ENCODE data around the gene HLCS.

Gene HLCS

GRCh38 chr21:36735724-36736320, 230.6 kb downstream of the HLCS start:
- DNase-seq = no peak

- DNase-seq = no peak
These were observed 231.3 kb downstream of the HLCS start for GRCh38 chr21:36735201-36735515.

- DNase-seq = no peak
These were observed 231.9 kb downstream of the HLCS start for GRCh38 chr21:36734367-36735200.

- DNase-seq = no peak
These were observed 232.6 kb downstream of the HLCS start for GRCh38 chr21:36733857-36734256.

- no peak for DNase-seq
These were observed 233.7 kb downstream of the HLCS start for GRCh38 chr21:36732761-36733160.

- DNase-seq = no peak
These were observed 234.3 kb downstream of the HLCS start for GRCh38 chr21:36732217-36732616.

- no peak for DNase-seq
These were observed 235.9 kb downstream of the HLCS start for GRCh38 chr21:36730291-36731281.

- no peak for DNase-seq
These were observed 237.0 kb downstream of the HLCS start for GRCh38 chr21:36729310-36729970.

GRCh38 chr21:36728371-36729111, 237.9 kb downstream of the HLCS start:
- no peak for DNase-seq

- no peak for DNase-seq
These were observed 238.6 kb downstream of the HLCS start for GRCh38 chr21:36727866-36728265.

GRCh38 chr21:36725793-36726386, 240.6 kb downstream of the HLCS start:
- no peak for DNase-seq

- DNase-seq = no peak
These were observed 241.8 kb downstream of the HLCS start for GRCh38 chr21:36724660-36725059.

- DNase-seq = no peak
These were observed 243.0 kb downstream of the HLCS start for GRCh38 chr21:36723371-36723881.

GRCh38 chr21:36722370-36723368, 243.8 kb downstream of the HLCS start:
- no peak for DNase-seq

GRCh38 chr21:36721817-36722216, 244.7 kb downstream of the HLCS start:
- DNase-seq = no peak

- no peak for DNase-seq
These were observed 246.9 kb downstream of the HLCS start for GRCh38 chr21:36719614-36720013.

- no peak for DNase-seq
These were observed 247.4 kb downstream of the HLCS start for GRCh38 chr21:36718951-36719501.

- no peak for DNase-seq
These were observed 248.5 kb downstream of the HLCS start for GRCh38 chr21:36717976-36718375.

- no peak for DNase-seq
These were observed 249.6 kb downstream of the HLCS start for GRCh38 chr21:36716836-36717235.

GRCh38 chr21:36716387-36716786, 250.1 kb downstream of the HLCS start:
- DNase-seq = no peak
